NCI-H748 treated with DMSO at 0.1 percent for 48 hours (cell line): ENCODE results near the gene CFL1.
A peak's percentile ranks its signal among the peaks of the same experiment; 100 is the strongest.

Source experiments
- DNase-seq: peaks from one replicate; lab custom pipeline; 2025; lab: John Stamatoyannopoulos, UW

CFL1 gene

DNA sequence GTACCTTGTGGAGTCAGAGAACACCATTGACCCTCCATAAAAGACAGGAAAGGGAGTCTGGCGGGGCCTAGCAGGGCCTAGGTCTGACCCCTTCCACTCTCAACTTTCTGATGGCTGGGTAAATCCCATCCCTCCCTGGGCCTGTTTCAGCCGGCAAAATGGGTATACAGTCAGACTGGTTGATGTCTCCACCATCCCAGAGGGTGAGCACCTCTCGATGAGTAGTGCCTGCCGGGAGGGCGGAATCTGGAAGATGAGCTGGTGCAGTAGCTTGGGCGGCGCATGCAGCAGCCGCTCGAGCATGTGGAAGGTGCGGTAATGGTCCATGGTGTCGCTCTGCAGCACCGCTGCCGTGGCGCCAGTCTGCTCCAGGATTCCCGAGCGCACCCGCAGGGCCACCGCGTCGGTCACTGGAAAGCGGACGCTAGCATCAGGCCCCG is 29.8 kb upstream of the CFL1 start:
- DNase-seq: no peak

DNA sequence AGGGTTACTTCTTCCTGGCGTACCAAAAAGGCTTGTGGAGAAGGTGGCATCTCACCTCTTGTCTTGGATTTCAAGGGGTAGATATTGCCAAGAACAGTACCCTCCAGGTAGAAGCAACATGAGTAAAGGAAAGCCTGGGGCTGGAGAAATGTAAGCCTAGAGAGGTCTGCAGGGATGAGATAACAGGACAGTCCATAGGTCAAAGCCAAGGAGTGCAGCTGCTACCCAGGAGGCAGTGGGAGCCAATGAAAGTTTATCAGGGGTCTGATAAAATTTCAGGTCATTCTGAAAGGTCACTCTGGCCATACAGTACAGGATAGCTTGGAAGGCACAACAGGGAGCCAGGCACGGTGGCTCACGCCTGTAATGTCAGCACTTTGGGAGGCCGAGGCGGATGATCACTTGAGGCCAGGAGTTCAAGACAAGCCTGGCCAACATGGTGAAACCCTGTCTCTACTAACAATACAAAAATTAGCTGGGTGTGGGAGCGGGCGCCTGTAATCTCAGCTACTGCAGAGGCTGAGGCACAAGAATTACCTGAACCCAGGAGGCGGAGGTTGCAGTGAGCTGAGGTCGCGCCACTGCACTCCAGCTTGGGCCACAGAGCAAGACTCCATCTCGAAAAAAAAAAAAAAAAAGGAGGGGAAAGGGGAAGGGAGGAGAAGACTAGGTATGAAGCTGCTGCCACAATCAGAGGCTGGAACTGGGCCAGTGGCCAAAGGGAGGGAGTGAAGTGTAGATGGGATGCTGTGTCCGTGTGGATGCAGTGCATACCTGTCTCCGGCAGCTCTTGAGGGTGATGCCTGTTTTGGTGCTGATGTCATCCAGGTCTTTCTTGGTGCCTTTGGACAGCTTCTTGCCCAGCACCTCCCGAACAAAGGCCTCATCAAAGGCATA is 29.1 kb upstream of the CFL1 start:
- no peak for DNase-seq

DNA sequence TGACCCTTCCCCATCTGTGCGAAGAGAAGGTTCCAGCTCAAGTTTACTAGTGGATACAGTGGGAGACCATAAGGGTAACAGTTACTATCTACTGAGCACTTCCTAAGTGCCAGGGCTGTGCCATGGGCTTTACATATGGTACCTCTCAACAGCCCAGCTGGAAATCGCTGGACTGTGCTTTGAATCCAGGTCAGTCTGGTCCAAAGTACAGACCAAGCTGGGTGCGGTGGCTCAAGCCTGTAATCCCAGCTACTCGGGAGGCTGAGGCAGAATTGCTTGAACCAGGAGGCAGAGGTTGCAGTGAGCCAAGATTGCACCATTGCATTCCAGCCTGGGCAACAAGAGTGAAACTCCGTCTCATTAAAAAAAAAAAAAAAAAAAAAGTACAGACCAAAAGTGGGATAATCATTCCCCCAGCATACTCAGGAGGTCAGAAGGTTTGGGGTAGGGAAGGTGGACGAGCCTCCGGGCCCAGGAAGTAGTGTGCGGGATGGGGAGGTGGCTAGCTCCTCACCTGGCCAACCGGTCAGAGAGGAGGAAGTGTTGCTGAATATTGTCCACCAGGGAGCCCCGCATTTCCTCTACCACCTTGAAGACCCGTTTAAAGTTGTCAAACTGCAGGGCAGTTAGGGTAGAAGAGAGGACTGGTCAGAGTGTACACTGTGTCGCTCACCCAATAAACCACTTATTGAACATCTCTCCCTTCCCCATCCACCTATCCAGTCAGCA is 28.0 kb upstream of the CFL1 start:
- DNase-seq: no peak

DNA sequence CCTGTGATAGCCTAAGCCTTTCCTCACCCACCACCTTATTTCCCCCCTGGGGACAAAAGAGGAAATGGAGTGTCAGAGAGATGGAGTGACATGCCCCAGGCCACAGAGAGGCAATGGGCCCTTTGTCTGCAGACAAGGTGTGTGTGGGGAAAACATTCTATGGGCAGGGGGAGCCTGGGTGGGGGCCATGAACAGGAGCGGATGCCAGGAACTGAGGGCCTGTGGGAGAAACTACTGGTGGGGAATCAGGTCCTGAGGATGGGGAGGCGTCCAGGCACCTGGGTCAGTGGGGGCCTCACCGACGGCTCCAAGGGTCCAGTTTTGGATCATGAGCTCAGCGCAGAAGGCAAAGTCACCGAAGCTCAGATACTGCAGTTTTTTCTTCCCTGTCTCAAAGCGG is 27.3 kb upstream of the CFL1 start:
- DNase-seq: no peak

DNA sequence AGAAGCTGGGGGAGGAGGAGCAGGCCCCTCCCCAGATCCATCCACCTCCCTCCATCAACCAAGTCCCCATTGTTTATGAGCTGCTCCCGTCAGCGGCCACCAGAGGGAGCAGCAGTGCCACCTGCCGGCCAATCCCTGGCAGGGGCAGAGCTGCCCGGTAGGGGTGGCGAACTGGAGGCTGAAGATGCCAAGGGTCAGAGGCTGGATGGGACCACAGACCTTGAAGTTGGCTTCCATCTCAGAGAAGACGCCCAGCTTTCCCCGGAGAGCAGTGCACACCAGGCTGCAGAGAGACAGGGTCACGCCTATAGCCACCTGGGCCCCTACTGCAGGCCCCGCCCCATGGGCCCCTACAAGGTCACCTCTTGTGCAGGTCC is 26.7 kb upstream of the CFL1 start:
- DNase-seq: peak; percentile 48

DNA sequence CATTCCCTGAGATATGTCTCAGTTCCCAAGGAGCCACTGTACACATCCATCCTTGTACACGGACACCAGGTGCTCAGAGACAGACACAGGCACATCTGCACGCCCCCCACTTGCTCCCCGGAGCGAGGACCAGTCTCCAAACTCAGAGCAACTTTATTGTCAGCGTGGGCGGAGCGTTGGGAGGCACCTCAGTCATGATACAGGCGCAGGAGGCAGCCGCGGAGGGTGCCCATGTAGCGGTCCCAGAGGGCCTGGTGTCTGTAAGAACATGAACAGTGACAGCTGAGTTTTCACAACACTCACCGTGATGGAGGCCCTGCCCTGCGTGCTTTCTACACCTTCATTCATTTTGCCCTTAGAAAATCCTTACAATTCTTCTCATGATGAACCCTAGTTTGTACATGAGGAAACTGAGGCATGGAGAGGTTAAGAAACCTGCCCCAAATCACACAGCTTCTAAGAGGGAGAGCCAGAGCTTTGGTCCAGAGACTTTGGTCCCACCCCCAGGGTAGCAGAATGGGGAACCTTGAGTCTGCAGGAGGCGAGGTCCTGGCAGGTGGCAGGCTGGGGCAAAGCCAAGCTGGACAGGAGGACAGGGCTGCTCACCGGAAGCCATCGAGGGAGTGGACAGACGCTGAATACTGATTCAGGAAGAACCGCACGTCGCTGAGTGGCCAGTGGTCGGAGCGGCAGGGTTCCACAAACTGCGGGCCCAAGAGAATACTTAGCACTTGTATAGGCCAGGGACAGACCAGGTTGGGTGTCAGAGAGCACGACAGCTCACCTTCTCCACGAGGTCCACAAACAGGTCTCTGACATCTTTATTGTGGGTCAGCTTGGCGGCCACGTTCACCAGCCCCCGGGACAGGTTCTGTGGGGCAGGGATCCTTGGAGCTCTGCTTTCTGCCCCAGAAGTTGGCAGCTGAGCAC is 26.1 kb upstream of the CFL1 start:
- DNase-seq: no peak

DNA sequence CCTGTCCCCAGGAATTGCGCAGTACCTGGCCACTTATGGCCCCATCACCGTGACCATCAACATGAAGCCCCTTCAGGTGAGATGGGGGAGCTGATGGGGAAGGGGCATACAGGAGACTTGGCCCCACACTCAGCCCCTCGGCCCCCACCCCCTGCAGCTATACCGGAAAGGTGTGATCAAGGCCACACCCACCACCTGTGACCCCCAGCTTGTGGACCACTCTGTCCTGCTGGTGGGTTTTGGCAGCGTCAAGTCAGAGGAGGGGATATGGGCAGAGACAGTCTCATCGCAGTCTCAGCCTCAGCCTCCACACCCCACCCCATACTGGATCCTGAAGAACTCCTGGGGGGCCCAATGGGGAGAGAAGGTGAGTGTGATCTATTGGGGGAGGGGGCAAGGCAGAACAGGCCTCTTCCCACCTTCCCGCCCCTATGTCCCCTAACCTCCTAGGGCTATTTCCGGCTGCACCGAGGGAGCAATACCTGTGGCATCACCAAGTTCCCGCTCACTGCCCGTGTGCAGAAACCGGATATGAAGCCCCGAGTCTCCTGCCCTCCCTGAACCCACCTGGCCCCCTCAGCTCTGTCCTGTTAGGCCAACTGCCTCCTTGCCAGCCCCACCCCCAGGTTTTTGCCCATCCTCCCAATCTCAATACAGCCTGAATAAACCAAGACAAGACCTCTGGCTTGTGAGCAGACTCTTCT is 25.2 kb upstream of the CFL1 start:
- no peak for DNase-seq

DNA sequence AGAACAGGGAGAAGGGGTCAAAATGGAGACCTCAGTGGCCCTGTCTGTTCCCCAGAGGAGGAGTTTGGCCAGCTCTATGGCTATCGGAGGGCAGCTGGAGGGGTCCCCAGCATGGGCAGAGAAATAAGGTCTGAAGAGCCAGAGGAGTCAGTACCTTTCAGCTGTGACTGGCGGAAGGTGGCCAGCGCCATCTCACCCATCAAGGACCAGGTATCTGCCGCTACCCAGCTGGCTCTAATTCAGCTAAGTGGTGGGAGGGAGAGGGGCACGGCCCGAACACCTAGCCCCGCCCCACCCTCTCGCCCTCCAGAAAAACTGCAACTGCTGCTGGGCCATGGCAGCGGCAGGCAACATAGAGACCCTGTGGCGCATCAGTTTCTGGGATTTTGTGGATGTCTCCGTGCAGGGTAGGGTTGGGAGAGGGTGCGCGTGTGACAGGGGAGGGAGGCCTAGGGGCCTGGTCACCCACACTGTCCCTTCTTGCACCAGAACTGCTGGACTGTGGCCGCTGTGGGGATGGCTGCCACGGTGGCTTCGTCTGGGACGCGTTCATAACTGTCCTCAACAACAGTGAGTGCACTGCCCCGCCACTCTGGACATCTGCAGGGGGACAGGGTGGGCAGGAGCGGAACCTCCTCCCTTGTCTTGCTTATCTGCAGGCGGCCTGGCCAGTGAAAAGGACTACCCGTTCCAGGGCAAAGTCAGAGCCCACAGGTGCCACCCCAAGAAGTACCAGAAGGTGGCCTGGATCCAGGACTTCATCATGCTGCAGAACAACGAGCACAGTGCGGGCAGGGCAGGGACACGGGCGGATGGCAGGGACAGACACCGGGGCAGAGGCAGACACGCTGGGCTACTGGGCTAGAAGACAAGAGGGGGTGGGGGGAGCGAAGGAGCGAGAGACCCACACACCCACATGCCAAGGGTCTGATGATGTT is 24.4 kb upstream of the CFL1 start:
- no peak for DNase-seq

DNA sequence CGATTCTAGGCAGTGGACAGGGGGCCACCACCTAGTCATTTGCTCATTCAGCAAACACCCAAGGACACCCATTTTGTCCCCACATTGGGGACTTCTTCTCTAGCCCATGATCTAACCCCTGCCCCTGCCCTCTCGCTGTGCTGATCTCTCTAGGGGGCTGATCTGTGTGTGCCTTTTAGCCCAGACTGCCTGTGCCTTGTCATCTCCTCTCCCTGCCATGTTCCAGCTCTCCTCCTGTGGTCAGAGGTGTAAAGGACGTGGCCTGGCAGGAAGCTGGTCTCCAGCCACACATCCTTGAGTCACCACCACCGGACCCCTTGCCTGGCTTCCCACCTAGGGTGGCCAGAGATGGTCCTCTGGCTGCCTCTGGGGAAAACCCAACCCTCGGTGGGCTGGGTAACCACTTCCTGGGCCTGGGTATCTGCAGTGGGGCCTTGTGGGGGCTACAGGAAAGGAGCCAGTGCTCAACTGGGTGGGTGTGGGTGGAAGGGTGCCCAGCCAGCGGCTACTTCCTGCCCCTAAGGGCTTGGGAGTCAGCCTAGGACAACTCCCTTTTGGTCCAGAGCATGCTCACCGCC is 23.0 kb upstream of the CFL1 start:
- DNase-seq: no peak

DNA sequence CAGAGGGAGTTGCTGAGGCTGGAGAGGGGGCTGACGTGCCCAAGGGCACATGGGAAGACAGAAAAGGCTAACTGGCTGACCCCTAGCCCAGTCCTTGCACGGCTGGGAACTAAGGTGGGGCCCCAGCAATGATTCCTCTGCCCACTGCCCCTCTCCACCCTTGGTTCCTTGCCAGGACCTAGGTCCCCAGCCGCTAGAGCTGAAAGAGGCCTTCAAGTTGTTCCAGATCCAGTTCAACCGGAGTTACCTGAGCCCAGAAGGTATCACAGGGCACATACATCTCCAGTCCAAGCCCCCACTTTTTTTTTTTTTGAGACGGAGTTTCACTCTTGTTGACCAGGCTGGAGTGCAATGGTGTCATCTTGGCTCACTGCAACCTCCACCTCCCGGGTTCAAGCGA is 22.0 kb upstream of the CFL1 start:
- DNase-seq: no peak

DNA sequence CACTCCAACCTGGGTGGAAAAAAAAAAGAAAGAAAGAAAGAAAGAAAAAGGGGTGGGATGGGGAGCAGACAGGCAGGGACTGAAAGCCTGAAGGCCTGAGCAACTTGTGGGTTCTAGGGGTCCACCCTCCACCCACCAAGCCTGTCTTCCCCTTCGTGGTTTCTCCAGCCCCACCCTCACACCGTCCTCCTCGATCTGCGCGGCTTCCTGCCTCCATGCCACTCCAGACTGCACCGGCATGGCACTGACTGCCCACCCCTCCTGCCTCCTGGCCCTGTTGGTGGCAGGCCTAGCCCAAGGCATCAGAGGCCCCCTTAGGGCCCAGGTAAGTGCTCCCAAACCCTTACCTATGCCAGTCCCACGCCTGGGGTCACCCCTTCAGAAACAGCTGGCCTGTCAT is 21.6 kb upstream of the CFL1 start, which contains the start of gene CTSW:
Gene CTSW (plus strand): TSS at position 221 of the 400 bp plus-strand sequence. CDS start 18 bp downstream, at position 239.
- DNase-seq: no peak

DNA sequence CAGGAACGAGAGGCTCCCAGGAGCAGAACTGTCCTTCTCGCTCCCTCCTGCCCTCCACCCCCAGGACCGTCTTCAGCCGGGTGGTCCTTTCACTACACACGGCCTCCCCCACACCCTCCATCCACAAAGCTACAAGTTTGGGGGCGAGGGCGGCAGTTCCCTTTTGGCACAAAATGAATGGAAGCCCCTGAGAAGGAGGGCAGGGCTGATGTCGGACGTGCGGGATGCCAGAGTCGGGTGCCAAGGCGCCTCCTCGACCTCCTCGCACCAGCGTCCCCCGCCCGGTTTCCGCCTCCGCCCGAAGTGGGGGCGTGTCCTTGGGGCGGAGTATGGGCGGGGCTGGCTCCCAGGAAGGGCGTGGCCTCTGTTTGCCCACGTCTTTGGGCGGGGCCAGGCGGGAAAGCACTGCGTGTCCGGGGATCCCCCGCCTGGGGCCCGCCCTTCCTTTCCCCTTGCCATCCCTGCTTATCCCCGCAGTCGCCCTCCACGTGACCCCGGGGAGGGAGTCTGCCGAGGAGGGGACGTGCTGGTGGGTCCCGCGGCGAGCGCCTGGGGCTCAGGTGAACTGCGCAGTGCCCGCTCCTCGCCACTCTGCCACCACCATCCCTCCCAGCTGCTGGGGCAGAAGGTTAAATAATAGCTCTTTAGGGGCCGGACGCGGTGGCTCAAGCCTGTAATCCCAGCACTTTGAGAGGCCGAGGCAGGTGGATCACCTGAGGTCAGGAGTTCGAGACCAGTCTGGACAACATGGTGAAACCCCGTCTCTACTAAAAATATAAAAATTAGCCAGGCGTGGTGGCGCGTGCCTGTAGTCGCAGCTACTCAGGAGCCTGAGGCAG is 15.6 kb upstream of the CFL1 start:
- DNase-seq: peak; percentile 85

DNA sequence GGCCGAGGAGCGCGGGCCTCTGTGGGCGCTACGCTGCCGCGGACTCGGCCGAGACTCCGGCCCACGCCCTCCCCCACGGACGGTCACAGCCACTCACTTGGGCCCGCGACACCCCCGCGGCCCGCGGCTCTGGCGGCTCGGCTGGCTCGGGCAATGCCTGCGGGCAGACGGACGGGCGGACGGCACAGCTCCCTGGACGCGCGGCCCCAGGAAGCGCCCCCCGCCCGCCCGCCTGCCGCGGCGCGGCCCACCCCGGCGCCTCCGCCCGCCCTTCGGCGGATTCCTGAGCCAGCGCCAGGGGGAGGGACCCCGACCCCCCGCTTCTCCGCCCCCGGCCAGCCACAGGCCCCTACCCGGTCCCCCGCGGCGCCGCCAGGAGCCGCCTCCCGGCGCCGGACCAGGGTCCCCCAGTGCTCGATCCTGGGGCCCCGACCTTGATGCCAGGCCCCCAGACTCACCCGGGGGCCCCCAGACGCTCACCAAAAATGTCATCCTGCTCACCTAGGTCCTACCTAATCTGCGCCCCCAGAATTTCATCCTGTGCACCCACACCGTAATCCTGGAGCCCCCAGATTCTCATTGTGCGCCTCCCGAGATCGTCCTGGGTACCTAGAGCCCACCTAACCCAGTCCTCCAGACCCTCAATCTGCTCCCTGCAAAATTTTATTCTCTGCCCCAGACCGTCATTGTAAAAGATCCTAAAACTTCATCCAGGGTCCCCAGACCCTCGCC is 14.8 kb upstream of the CFL1 start, which contains the start of gene EFEMP2:
Gene EFEMP2 (minus strand): TSS at position 215 of the 732 bp plus-strand sequence. CDS start 446 bp downstream, outside the sequence.
- DNase-seq: no peak

DNA sequence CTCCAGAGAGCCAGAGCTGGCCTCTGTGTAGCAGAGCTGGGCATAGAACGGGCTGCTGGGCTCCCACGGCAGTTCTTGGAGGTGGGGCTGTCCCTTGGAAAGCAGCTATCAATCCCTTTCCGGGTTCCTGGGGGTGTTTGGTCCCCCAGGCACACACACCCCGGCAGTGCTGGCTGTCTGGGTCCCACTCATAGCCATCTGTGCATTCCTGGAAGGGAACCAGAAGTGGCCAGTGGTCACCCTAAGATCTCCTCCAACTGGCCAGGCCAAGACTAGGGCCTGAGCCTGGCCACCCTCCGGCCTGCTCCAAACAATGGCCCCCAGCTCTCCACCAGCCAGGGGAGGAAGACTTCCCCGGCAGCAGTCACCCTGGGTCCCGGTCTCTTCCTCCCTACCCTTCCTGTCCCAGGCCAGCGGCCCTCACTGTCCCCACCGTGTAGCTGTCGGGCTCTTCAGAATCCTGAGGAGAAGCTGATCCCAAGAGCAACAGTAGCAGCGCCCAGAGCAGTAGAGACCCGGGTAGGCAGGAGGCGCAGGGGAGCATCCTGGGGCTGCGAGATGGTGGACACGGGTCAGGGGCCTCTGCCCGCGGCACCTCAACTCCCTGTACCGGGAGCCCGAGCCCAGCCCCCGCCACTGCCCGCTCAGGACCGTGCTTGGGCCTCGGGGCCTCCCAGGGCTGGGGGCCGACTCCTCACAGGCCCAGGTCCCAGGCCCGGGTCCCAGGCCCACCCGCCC is 14.0 kb upstream of the CFL1 start:
- DNase-seq: no peak

DNA sequence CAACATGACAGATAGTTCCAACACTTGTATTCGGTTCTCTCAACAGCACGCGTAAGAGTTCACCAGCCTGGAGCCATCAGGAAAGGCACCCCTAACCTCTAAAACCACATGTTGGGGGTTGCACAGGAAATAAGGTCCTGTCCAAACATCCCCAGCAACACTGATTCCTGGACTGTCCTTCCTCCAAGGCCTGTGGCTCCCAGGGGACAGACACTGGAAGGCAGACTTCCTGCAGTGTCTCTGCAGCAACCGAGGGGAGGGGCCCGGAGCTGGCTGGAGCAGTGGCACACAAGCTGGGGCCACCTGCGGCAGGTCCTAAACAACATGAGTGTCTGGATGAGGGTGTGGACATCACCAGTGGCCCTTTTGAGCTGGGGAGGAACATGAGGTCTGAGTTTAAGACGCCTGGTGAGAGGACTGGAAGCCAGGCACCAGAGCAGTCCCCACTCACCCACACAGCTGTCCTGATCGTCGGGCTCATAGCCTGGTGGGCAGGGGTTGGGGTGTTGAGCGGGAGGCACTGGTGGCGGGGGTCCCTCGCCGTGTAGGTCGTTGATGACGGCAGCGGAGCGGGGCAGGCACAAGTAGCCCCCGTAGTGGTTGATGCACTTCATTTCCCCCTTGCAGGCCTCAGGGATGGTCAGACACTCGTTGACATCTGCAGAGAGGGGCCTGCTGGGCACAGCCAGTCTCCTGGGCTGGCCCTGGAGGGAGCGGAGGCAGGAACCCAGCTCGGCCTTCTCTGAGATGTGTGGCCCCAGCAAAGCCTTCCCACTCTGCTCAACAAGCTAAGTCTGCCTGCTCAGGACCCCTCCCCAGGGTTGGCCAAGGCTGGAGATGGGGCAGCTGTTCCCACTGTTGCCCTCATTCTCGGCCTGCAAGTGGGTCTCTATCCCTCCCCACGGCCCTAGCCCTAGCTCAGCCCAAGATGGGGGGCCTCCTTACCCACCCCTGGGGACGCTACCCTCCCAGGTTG is 13.0 kb upstream of the CFL1 start:
- no peak for DNase-seq

DNA sequence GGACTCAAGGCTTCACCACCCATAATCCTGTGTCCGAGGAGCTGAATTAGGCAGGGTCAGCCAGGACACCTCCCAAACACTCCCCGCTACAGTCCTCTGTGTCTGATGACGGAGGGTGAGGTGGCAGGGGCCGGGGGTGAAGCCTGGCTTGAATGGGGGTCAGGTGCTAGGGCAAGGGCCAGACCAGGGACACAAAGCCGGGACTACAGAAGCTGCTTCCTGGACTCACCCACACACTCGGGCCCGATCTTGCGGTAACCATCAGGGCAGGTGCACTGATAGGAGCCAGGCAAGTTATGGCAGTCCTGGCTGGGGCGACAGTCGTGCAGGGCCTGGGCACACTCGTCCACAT is 12.3 kb upstream of the CFL1 start:
- DNase-seq: no peak
